Activated CD8-positive, alpha-beta memory T cell treated with anti-CD3 and anti-CD28 coated beads, Interleukin-2, amount 50 U/mL, for 1 hour (primary cell): ENCODE data around the gene ARL8B.
"Not testable (repeated sequence)": the region's sequence is repeated elsewhere in the genome, so short reads cannot be mapped to it uniquely, and the experiment has no call there.

Experiments
- DNase-seq: peaks from one replicate; pipeline ENCODE4 v3.0.0-alpha.2; 2020; ENCODE audit errors: extremely low read depth

ARL8B gene

DNA sequence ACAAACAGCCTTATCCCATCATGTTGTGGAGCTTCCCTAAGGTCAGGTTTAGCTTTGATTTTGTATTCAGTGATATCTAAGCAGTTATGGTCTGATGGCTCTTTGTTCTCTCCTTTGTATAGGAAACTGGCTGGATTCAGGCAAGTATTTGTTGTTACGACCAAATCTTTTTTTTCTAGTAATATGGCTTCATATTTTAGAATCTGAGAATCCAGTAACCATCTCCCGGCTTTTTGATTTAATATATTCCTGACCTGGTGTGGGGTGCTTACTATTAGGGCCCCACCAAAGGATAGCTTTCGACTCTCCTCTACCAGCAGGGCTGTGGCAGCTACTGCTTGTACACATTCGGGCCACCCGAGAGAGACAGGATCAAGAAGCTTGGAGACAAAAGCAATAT, 23.0 kb downstream of the ARL8B start:
- no peak for DNase-seq

DNA sequence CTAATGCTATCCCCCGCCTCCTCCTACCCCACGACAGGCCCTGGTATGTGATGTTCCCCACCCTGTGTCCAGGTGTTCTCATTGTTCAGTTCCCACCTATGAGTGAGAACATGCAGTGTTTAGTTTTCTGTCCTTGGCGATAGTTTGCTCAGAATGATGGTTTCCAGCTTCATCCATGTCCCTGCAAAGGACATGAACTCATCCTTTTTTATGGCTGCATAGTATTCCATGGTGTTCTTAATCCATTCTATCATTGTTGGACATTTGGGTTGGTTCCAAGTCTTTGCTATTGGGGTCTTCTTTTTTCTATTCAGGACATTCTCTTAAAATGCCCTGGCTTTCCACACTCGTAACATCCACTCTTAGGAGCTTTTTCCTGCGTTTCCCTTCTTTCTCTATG, 25.1 kb downstream of the ARL8B start:
- not testable (repeated sequence) for DNase-seq

DNA sequence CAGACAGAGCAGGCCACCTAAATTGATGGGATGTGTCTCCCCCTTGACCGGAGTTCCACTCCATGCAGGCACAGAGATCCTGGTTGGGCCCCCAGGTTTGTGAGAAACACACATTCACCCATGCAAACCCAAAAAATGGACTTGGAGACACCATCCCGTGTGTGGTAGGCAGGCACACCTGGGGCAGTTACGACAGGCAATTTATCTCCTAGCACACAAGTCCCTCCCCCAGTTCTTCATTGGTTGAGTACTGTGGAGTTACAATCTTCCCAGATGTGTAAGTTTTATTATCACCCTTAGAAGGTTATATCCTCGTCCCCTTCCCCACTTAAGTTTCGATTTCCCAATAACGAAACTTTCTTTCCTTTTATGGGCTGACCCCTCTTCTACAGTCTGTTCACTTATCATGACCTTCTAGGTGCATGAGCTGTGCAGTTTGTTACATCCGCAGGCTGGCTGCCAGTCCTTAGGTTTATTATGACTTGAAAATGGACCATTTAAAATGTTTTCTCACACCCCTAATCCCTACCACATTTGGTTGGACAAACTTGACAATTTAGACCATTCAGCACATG, 27.3 kb downstream of the ARL8B start:
- DNase-seq: no peak

DNA sequence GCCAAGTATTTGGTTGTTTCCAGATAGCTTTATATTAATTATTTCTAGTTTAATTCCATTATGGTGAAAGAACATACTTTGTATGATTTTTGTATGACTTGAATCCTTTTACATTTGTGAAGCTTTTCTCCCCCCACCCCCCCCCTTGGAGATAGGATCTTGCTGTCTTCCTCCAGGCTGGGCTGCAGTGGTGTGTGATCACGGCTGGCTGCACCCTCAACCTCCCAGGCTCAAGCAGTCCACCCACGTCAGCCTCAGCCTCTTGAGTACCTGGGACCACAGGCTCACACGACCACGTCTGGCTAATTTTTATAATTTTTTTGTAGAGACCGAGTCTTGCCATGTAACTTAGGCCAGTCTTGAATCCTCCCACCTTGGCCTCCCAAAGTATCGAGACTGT, 29.5 kb downstream of the ARL8B start:
- DNase-seq: no peak

DNA sequence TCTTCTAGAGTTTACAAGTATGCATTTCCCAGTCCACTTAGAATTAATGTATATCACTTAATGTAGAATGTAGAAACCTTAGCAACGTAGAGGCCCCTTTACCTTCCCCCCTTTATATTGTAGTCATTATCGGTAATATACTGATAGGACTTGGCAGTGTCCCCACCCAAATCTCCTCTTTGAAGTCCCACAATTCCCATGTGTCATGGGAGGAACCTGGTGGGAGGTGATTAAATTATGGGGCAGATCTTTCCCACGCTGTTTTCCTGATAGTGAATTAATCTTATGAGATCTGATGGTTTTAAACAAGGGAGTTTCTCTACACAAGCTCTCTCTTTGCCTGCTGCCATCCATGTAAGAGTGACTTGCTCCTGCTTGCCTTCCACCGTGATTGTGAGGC, 31.0 kb downstream of the ARL8B start:
- no peak for DNase-seq

DNA sequence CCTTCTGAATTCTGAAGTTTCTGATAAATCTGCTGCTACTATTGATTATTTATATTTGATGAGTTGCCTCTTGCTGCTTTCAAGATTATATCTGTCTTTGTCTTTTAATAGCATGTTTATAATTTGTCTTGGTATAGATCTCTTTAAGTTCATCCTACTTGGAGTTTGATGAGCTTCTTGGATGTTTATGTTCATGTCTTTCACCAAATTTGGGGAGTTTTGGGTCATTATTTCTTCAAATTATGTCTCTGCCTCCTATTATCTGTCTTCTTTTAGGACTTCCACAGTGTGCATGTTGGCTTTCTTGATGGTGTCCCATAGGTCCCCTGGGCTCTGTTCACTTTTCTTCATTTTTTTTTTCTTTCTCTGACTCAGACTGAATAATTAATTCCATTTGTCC, 33.1 kb downstream of the ARL8B start:
- DNase-seq: no peak

DNA sequence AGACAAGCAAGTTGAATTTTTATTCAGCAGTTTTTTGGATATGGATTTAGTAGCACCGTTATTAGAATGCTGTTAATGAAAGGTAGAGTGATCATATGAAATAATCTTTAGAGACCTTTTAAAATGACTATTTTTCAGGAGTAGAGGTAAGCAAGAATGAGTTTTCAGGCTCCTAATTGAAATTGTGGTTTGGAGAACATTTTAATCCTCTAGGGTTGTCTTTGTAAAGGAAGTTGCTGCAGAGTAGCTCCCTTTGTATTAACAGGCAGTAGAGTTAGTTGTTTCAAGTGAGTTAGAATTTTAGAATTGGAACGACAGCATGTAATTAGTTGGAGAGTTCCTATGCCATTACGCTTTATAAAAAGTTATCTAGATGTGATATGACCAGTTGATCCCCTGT, 38.2 kb downstream of the ARL8B start:
- DNase-seq: no peak

DNA sequence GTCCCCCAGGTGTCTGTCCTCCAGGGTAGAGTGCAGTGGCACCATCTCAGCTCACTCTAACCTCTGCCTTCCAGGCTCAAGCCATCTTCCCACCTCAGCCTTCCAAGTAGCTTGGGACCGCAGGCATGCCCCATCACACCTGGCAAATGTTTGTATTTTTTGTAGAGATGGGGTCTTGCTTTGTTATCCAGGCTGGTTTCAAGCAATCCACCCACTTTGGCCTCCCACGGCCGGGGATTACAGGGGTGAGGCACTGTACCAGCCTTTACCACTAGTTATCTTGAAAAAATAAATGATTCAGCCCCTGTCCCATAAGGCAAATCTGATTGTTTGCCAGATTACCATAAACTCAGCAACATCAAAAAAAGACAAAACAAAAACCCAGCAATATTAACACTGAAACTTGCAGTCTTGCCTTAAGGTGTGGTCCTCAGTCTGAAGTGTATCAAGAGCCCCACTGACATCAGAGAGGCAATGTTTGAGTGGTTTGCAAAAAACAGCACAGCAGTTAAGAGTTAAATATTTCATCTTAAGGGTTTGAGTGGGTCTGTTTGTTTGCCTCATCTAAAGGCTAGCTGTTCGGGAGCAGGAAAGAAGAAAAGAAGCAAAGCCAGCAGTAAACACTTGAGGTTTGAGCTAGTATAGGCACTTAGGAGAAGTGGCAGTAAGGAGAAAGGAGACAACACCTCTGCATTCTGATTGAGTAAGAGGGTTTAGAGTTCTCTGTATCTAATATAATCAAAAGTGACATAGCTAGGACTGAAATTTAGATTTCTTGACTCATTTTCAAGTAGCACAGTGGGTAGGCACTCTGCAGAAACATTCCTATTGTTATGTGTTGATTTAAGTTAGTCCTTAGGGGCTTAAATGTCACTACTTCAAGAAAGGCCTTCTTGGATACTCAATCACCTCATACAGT, 39.1 kb downstream of the ARL8B start:
- no peak for DNase-seq

DNA sequence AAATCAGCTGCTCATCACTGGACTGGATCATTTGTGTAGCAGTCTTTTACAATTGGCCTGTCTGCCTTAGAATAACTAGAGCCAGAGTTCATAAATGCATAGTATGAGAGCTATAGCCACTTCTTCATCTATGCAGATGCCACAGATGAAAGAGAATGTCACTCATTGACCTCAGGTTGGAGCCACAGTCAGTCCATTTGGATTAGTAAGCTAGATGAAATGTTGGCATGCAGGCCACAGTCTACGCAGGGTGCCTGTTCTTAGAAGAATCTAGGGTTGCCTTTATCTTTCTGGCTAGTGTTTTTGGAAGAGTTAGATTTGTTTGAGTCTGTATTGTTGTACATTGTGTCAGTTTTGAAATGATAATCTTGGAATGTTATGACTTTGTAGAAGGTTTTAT, 40.0 kb downstream of the ARL8B start:
- no peak for DNase-seq

DNA sequence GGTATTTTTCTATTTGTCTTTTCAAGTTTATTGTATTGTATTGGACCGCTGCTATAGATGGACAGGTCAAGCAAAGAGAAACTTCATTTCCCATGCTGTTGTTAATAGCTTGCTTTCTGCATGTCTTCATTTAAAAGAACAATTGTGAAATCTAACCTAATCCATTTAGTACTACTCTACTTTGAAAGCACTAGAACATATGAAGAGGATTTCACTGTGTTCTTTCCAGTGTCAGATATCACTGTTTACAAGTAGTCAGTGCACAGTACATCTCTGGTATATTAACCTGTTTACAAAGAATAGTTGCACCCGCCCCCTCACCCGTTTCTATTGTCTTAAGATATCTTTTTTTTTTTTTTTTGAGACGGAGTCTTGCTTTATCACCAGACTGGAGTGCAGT, 43.6 kb downstream of the ARL8B start:
- DNase-seq: no peak

DNA sequence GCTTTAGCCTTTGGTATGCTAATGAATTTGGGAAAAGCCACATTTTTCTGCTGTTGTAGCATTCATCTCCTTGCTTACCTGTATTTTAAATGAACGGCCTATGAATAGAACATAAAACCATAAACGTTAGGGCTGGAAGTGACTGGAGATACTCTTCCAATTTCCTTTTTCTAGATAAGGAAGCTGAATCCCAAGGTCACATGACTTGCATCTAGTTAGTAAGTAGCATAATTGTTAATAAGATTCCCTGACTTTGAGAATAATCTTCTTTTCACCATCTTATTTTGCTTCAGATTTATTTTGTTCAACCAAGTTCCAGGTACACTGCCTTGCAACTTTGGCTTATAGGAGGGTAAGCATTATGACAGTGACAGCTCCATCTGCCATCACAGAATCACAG, 44.8 kb downstream of the ARL8B start:
- DNase-seq: no peak

DNA sequence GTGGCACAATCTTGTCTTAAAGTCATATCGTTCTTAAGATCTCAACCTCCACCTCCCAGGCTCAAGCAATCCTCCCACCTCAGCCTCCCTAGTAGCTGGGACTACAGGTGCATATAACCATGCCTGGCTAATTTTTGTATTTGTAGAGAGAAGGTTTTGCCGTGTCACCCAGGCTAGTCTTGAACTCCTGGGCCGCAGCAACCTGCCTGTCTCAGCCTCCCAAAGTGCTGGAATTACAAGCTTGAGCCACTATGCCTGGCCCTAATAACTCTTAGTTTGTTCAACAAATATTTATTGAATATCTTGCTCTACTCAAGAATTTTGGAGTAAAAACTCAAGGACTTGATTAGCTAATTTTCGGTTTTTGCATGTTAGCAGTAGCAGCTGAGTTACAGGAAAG, 46.0 kb downstream of the ARL8B start:
- DNase-seq: no peak

DNA sequence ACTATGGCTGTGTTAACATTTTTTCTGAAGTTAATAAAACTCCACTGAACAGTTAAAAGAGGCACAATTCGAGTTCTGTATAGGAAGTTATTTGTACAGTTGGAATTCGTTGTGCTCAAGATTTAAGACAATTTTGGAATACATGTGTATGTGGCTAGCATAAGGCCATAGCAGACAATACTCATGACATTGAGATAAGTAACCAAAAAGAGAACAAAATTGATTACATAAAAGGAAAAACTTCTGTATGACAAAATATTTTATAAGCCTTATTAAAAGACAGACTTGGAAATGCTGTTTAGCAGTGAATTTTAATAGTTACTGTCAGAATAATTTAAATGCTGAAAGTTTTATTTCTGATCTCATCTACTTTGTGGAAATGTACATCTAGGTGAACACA, 47.7 kb downstream of the ARL8B start:
- no peak for DNase-seq

DNA sequence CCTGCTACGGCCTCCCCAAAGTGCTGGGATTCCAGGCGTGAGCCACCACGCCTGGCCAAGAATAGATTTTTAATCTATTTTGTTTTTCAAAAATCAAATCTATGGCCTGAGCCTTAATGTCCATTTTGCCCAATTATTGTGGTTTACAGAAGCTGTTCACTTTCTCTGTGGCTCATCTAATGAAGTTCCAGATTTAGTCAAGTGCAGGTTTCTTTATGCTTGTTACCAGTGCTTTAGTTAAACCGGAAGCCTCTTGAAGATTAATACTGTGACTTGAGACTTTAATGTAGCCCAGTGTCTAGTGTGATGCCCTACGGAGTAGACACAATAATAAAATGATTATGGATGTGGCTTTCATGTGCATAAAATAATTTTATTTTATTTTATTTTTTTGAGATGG, 48.9 kb downstream of the ARL8B start:
- DNase-seq: no peak

DNA sequence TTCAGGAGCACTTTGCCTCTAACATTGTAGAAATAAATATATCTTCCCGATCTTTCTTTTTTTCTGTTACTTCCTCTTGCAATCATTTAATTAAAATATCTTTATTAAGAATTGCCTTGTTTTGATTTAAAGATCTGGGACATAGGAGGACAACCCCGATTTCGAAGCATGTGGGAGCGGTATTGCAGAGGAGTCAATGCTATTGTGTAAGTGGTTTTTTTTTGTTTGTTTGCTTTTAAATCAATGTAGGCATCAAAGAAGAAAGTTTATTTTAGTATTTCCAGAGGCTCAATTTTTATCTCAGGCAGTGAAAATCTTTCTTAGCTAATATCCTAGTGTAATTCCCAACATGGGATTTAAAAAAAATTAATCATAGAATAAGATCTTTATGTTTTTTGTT, 49.9 kb downstream of the ARL8B start:
- no peak for DNase-seq

DNA sequence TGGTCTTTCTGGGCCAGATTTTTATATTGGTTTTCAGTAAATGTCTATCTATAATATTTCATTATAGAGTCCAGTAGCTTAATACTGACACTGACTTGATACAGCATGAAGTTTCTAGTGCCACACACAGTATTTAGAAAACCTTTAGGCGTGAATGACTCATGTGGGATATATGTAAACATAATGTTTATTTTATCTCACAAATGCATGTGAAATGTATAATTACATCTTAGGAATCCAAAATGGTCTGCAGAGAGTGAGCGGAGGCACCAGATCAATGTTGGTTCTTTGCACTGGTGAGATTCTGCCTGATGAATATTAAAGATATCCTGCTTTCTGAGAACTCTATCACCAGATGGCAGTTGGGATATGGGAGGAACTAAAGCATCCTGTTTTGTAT, 56.9 kb downstream of the ARL8B start:
- not testable (repeated sequence) for DNase-seq

DNA sequence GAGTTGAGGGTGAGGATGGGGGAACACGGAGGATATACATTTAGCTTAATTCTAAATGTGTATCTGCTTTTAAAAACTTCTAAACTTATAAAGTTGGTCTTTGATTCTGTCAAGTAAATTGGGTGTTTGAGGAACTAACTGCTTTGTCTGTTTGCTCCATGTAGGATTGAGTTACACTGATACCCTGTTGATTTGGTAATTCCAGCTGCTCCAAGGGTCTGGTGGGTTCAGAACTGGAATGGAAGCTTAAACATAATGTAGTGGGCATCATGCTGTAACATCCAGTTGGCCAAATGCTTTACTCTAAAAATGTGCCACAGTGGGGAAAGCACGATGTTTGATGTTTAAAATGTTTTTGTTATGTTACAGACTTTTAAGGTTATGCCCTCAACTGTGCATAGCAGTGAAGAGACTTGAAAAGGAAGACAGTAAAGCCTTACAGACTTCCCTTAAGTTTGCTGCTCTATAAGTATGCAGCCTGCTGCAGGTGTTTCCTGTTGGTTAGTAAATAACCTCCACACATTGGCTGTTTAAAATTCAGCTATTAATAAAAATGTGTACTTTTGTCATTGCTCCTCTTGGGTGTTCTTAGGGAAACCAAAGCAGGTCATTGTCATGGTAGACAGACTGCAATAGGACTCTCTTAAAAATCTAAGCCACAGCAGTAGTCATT, 59.5 kb downstream of the ARL8B start:
- no peak for DNase-seq

DNA sequence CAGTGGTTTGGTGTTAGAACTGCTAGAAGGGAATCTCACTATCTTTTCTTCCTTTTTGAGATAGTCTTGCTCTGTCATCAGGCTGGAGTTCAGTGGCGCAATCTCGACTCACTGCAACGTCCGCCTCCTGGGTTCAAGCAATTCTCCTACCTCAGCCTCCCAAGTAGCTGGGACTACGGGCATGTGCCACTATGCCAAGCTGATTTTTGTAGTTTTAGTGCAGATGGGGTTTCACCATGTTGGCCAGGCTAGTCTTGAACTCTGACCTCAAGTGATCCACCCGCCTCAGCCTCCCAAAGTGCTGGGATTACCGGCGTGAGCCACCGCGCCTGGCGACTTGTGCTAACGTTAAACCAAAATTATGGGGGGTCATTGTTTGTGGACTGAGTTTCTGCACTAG, 61.6 kb downstream of the ARL8B start:
- not testable (repeated sequence) for DNase-seq

DNA sequence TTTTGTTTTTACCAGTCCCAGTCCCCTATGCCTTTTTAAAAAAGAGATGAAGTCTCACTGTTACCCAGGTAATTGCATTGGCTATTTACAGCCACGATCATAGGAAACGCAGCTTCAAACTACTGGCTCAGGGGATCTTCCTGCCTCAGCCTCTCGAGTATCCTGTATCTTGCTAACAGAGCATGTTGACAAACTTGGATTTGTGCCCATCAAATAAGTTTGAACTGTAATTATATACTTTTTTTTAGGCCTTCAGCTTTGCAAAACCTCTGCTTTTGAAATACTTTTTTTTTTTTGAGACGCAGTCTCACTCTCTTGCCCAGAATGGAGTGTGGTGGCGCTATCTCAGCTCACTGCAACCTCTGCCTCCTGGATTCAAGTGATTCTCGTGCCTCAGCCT, 62.4 kb downstream of the ARL8B start:
- DNase-seq: no peak

DNA sequence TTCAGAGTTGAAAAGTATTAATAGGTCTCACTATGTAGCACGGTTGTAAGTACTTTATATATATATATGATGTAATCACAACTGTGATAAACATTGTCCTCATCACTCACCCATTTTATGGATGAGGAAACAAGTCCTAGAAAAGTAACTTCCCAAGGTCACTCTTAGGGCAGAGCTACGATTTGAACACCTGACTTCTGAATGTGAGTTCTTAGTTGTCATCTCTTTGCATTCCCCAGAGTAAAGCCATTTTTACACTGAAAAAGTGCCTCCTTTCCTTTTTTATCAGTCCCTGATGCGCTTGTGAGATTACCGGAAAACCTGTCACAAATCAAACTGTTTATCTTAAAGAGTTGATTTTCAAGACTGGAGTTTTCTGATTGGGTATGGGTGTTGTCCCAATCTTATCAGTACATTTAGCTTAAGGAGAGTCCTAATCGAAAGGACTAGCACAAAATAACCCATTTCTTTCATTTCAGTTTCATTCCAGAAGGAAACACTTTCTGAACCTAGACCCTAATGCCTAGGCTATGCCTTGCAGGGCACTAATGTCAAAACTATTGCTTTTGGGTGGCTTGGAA, 63.1 kb downstream of the ARL8B start:
- no peak for DNase-seq

DNA sequence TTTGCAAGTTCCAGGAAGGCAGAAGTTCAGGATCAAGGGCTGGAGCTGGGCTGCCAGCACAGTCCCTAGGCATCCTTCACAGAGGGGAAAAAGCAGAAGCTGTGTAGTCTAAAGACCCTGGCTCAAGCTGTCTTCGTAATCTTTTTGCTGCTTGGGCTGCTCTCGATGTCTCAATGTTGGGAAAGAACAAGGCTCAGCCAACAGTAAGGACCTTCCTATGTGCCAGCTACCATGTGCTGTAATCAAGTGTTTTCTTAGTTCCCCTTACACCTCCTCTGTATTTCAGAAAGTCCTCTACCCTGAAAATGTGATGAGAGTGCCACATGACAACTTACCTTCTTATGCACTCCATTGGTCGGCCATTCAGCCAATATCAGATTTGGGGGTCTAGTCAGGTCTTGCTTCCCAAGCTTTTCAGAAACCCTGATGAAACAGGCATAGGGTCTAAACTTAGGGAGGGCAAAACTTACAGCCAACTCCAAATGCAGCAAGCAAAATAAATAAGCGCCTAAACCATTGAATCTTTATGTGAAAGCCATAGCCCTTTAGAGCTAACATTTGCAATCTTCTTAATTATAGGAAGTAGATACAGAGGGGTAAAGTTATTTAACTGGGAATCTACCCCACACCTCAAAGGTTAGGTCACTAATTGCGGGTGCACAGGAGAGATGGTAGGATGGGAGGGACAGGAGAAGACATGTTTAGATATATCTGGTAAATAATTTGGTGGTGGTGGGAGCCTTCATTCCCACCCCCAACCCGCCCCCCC, 64.2 kb downstream of the ARL8B start:
- no peak for DNase-seq

DNA sequence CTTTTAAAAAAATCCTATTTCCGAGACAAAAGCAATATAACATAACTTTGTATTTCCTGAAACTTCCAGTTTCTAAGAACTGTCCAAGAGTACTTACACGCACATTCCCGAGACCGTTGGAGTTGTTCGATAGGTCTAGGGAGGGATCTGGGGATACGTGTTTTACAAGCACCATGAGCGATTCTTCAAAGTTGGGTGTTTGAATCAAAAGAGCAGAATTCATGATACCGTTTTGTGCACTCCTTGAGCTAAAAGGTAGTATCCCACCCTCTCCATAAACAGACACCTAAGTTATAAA, 64.7 kb downstream of the ARL8B start:
- DNase-seq: no peak
